Measurements from ENCODE around the gene DGKQ.

GRCh38 chr4:958696-959337, 14.6 kb downstream of the DGKQ start:
- TF ChIP-seq CTCF (IDR thresholded peaks at IDR 0.05): no peak
- TF ChIP-seq POLR2A (IDR thresholded peaks at IDR 0.05): no peak
